GM15510 (cell line): Measurements from ENCODE around the gene KANSL2.

ENCODE experiments used
- POLR2A ChIP-seq: IDR thresholded peaks from 3 replicates; pipeline ENCODE4 v1.6.1; 2011; ENCODE audit warnings: borderline replicate concordance; ENCODE audit not compliant: insufficient read length; ENCODE audit errors: extremely low read depth

Gene KANSL2

GRCh38 chr12:48629541-48629940 is 52.5 kb downstream of the KANSL2 start:
- no peak for TF ChIP-seq POLR2A

- TF ChIP-seq POLR2A = no peak
Observed at GRCh38 chr12:48627556-48627955, 54.5 kb downstream of the KANSL2 start.

- TF ChIP-seq POLR2A = no peak
Observed at GRCh38 chr12:48618541-48618940, 63.5 kb downstream of the KANSL2 start.

GRCh38 chr12:48615681-48616080 is 66.4 kb downstream of the KANSL2 start:
- no peak for TF ChIP-seq POLR2A

- no peak for TF ChIP-seq POLR2A
Observed at GRCh38 chr12:48613321-48613720, 68.7 kb downstream of the KANSL2 start.
